H1 (cell line): ENCODE measurements around the gene TMEM114. TPM values are rescaled to one million over a fixed set of nuclear protein-coding genes. Genes with fewer than 3 reads are reported as not detected.

Experiments
- EP300 ChIP-seq, 2 experiments: IDR thresholded peaks; 1 replicate in 1 of 2; 2 replicates in 1 of 2; pipeline ENCODE4 v1.6.1; 2011 to 2012; ENCODE audit warnings: low read depth in 2 of 2, low read length in 2 of 2, mild to moderate bottlenecking in 2 of 2, borderline replicate concordance in 1 of 2, inconsistent platforms in 1 of 2, moderate library complexity in 1 of 2
- HDAC2 ChIP-seq, 2 experiments: fragments of 300-600 bp in 1 of 2; sonication (generic) in 1 of 2; IDR thresholded peaks; 2 replicates each; pipeline ENCODE4 v1.6.1; 2011 to 2012; ENCODE audit warnings: low read depth in 2 of 2, low read length in 2 of 2, mild to moderate bottlenecking in 2 of 2, moderate library complexity in 2 of 2, borderline replicate concordance in 1 of 2, inconsistent platforms in 1 of 2
- RNF2 ChIP-seq: fragments of 200-900, 300-1000 bp; sonication (generic); IDR thresholded peaks from 2 replicates; pipeline ENCODE4 v1.7.1; 2016; ENCODE audit warnings: borderline replicate concordance, low read depth, mild to moderate bottlenecking, antibody characterized with exemption, low read length; ENCODE audit not compliant: poor library complexity, severe bottlenecking; ENCODE audit errors: missing control alignments
- polyA plus RNA-seq, 7 experiments: library from polyadenylated mRNA; depleted of rRNA in 3 of 7; stranded (reverse) in 5 of 7; unstranded in 2 of 7; fragments of >200 nt in 5 of 7; fragments of 200-250 nt in 2 of 7; gene quantifications; 1 replicate in 5 of 7; 2 replicates in 1 of 7; 4 replicates in 1 of 7; pipeline versions ENCODE4 v1.2.1 to v1.2.3, GENCODE V29; 2011 to 2013; ENCODE audit warnings: missing spikeins in 2 of 7, mixed read lengths in 2 of 7
- total RNA-seq: library from RNA; stranded (reverse); fragmentation: NEBNext Ultra II Directional; extraction: Animal tissue kit (Norgen Biotek cat#: 25700); gene quantifications from 2 replicates; pipeline ENCODE4 v1.2.1, GENCODE V29; 2021
- TF ChIP-seq, protein P1 (sequence below), 3 experiments: IDR thresholded peaks; 1 replicate in 2 of 3; 2 replicates in 1 of 3; pipeline versions ENCODE4 v1.5.1 to v1.6.1; 2011; ENCODE audit warnings: low read length in 3 of 3, mild to moderate bottlenecking in 3 of 3, inconsistent platforms in 2 of 3, low read depth in 1 of 3, moderate library complexity in 1 of 3; ENCODE audit not compliant: insufficient read depth in 1 of 3; ENCODE audit errors: control extremely low read depth in 1 of 3

The TMEM114 gene
- total and polyA plus RNA-seq, 2 of the 8 experiments (the other 6 are each of a cell fraction or from before 2014, with no cell fraction given): 1.6 to 2.9 TPM

DNA sequence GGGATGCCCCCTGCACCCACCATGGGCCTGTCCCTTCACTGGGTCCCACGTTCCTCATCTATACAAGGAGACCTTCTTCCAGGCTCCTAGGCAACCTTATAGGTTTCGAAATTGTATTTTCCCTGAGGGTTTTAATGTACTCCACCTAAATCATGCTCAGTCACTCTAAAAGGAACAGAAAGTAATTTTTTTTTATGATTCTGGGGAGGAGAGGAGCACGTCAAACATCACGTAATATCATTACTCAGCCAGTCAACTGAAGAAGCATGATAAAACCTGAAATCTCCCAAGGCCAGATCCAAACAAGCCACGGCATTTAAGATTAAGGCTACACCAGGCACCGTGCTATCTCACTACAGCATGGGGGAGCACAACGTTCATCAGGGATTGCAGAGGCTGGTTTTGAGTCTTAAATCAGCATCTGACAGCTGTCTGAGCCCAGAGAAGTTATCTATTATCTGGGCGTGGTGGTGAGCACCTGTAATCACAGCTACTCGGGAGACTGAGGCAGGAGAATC is 3.9 kb upstream of the TMEM114 start (continued):
- TF ChIP-seq RNF2: no peak
- no peak for TF ChIP-seq EP300 (IDR thresholded peaks at IDR 0.05; ENCODE audit: borderline replicate concordance in 1 of 2, low read depth in 2 of 2, low read length in 2 of 2)
- no peak for TF ChIP-seq HDAC2 (IDR thresholded peaks at IDR 0.05; ENCODE audit: borderline replicate concordance in 1 of 2, low read depth in 2 of 2, low read length in 2 of 2)
- TF ChIP-seq, protein P1, sequence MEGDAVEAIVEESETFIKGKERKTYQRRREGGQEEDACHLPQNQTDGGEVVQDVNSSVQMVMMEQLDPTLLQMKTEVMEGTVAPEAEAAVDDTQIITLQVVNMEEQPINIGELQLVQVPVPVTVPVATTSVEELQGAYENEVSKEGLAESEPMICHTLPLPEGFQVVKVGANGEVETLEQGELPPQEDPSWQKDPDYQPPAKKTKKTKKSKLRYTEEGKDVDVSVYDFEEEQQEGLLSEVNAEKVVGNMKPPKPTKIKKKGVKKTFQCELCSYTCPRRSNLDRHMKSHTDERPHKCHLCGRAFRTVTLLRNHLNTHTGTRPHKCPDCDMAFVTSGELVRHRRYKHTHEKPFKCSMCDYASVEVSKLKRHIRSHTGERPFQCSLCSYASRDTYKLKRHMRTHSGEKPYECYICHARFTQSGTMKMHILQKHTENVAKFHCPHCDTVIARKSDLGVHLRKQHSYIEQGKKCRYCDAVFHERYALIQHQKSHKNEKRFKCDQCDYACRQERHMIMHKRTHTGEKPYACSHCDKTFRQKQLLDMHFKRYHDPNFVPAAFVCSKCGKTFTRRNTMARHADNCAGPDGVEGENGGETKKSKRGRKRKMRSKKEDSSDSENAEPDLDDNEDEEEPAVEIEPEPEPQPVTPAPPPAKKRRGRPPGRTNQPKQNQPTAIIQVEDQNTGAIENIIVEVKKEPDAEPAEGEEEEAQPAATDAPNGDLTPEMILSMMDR (IDR thresholded peaks at IDR 0.05; ENCODE audit: control extremely low read depth in 1 of 3, insufficient read depth in 1 of 3, low read depth in 1 of 3, low read length in 3 of 3): no peak
